ENCODE results near the gene CLDN9. TPM values are rescaled to one million over a fixed set of nuclear protein-coding genes. Genes with fewer than 3 reads are reported as not detected.

CLDN9 gene
- total and polyA plus RNA-seq, 7 donors = 0.12 to 2.2 (median 0.74) TPM

- WGBS, 3 donors = 43 to 77% (median 52%) methylated on average over 6 of the region's 6 CpGs
- DNase-seq (no peak), ATAC-seq (peak in 1 of 4 donors; percentile 1)
- Histone ChIP-seq H3K36me3 (ENCODE audit: insufficient read depth in 1 of 2, low read depth in 1 of 2) (peaks cover 0 to 2% of the 10 kb centered on the region in 2 donors), H3K27me3 (ENCODE audit: insufficient read depth in 3 of 3, low read length in 2 of 3) (no peaks in the 10 kb centered on the region), H3K4me1 (peaks cover 49% of the 10 kb centered on the region), H3K27ac (peak overlapping the region; percentile 33), H3K9me3 (no peaks in the 10 kb centered on the region), H3K4me3 (no peak overlapping the region)
- TF ChIP-seq, protein P1, sequence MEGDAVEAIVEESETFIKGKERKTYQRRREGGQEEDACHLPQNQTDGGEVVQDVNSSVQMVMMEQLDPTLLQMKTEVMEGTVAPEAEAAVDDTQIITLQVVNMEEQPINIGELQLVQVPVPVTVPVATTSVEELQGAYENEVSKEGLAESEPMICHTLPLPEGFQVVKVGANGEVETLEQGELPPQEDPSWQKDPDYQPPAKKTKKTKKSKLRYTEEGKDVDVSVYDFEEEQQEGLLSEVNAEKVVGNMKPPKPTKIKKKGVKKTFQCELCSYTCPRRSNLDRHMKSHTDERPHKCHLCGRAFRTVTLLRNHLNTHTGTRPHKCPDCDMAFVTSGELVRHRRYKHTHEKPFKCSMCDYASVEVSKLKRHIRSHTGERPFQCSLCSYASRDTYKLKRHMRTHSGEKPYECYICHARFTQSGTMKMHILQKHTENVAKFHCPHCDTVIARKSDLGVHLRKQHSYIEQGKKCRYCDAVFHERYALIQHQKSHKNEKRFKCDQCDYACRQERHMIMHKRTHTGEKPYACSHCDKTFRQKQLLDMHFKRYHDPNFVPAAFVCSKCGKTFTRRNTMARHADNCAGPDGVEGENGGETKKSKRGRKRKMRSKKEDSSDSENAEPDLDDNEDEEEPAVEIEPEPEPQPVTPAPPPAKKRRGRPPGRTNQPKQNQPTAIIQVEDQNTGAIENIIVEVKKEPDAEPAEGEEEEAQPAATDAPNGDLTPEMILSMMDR (IDR thresholded peaks at IDR 0.05) = no peak
- intact Hi-C loops (cut with DNase I) = loop anchor here (5.0 kb wide), 1 partner anchor 35 kb away; the partner anchor contains the start of gene ZSCAN10 (in 2 of the 2)
These were observed 49.8 kb downstream of the CLDN9 start for GRCh38 chr16:3062553-3062952.

DNA sequence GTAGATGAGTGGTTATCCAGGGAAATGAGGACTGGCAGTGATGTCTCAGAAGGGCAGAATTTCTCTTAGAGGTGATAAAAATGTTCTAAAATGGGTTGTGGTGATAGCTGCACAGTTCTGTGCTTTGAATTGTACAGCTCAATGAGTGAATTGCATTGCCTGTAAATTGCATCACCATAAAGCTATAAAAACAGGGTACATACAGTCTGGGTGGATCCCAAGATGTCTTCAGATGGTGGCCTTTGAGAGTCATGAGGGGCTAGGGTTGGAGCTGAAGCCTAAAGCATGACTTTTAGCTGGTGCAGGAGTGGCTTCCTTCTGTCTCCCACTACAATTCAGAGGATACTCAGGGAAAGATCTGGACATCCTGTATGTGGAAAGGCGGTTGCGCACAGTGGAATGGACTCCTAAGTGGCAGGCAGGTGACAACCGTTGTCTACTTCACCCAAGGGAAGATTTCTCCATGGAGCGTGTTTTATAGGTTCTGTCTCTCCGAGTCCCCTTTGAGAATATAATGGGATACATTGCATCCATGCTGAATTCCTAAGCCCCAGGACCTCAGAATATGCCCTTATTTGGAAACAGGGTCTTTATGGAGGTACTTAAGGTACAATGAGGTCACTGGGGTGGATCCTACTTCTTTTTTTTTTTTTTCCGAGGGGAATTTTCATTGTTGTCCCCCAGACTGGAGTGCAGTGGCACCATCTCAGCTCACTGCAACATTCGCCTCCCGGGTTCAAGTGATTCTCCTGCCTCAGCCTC lies 51.1 kb downstream of the CLDN9 start:
- 90 to 98% (median 94%) methylated on average over 8 of the region's 8 CpGs for WGBS, 3 donors
- no peaks in the 10 kb centered on the region for H3K27me3 ChIP-seq (ENCODE audit: insufficient read depth in 3 of 3, low read length in 2 of 3)
- intact Hi-C loops (cut with DNase I) = loop anchor here (5.0 kb wide), 1 partner anchor 33 kb away; the partner anchor contains the start of gene ZSCAN10 (in 2 of the 2)
- TF ChIP-seq, protein P1 (IDR thresholded peaks at IDR 0.05) = no peak
- no peak overlapping the region for H3K4me3 ChIP-seq
- ATAC-seq (no peak), DNase-seq (no peak)
- H3K27ac ChIP-seq = peak overlapping the region; percentile 78
- peaks cover 0 to 13% of the 10 kb centered on the region in 2 donors for H3K36me3 ChIP-seq (ENCODE audit: insufficient read depth in 1 of 2, low read depth in 1 of 2)
- H3K9me3 ChIP-seq = no peaks in the 10 kb centered on the region
- H3K4me1 ChIP-seq = peaks cover 48% of the 10 kb centered on the region

Other genes starting within 250 kb of the CLDN9 start
- 100 to 1,000 TPM; 226 to 317 (median 296) TPM for gene ELOB, start 235.6 kb upstream of the CLDN9 start, total RNA-seq
- gene ELOB, start 235.6 kb upstream of the CLDN9 start, polyA plus RNA-seq = 100 to 1,000 TPM; 344 to 660 (median 388) TPM
- not detected for gene PRSS33, start 225.4 kb upstream of the CLDN9 start, total RNA-seq
- not detected for gene PRSS33, start 225.4 kb upstream of the CLDN9 start, polyA plus RNA-seq
- gene PRSS41, start 214.5 kb upstream of the CLDN9 start, total RNA-seq = not detected
- not detected for gene PRSS41, start 214.5 kb upstream of the CLDN9 start, polyA plus RNA-seq
- not detected for gene PRSS21, start 195.7 kb upstream of the CLDN9 start, total RNA-seq
- under 1 TPM; 0.05 to 0.20 (median 0.10) TPM for gene PRSS21, start 195.7 kb upstream of the CLDN9 start, polyA plus RNA-seq
- not detected for gene ZG16B, start 182.6 kb upstream of the CLDN9 start, total RNA-seq
- under 1 TPM in 1 of 3 donors, not detected in 2; 0.62 TPM for gene ZG16B, start 182.6 kb upstream of the CLDN9 start, polyA plus RNA-seq
- under 1 TPM in 1 of 4 donors, not detected in 3; 0.20 TPM for gene PRSS22, start 154.8 kb upstream of the CLDN9 start, total RNA-seq
- under 1 TPM in 2 of 3 donors, not detected in 1; 0.07 to 0.13 TPM for gene PRSS22, start 154.8 kb upstream of the CLDN9 start, polyA plus RNA-seq
- 10 to 100 TPM; 14.1 to 15.7 (median 15.4) TPM for gene FLYWCH2, start 129.7 kb upstream of the CLDN9 start, total RNA-seq
- 10 to 100 TPM; 26.5 to 39.4 (median 35.5) TPM for gene FLYWCH2, start 129.7 kb upstream of the CLDN9 start, polyA plus RNA-seq
- gene FLYWCH1, start 101.0 kb upstream of the CLDN9 start, total RNA-seq = 10 to 100 TPM; 33.0 to 55.5 (median 40.3) TPM
- 10 to 100 TPM; 21.2 to 65.2 (median 24.7) TPM for gene FLYWCH1, start 101.0 kb upstream of the CLDN9 start, polyA plus RNA-seq
- gene KREMEN2, start 48.6 kb upstream of the CLDN9 start, total RNA-seq = not detected
- gene KREMEN2, start 48.6 kb upstream of the CLDN9 start, polyA plus RNA-seq = under 1 TPM in 2 of 3 donors, not detected in 1; 0.01 to 0.04 TPM
- gene PAQR4, start 43.6 kb upstream of the CLDN9 start, total RNA-seq = 10 to 100 TPM in 1 of 4 donors, 1 to 10 TPM in 3; 4.6 to 15.9 (median 8.1) TPM
- gene PAQR4, start 43.6 kb upstream of the CLDN9 start, polyA plus RNA-seq = 10 to 100 TPM; 12.3 to 26.1 (median 15.0) TPM
- gene PKMYT1, start 32.5 kb upstream of the CLDN9 start, total RNA-seq = 1 to 10 TPM in 1 of 4 donors, under 1 TPM in 3; 0.27 to 1.2 (median 0.56) TPM
- gene PKMYT1, start 32.5 kb upstream of the CLDN9 start, polyA plus RNA-seq = 1 to 10 TPM in 2 of 3 donors, under 1 TPM in 1; 0.84 to 3.7 (median 2.0) TPM
- not detected for gene CLDN6, start 5.3 kb downstream of the CLDN9 start, total RNA-seq
- gene CLDN6, start 5.3 kb downstream of the CLDN9 start, polyA plus RNA-seq = 1 to 10 TPM in 1 of 3 donors, under 1 TPM in 2; 0.05 to 5.5 (median 0.45) TPM
- 100 to 1,000 TPM; 139 to 181 (median 156) TPM for gene TNFRSF12A, start 7.4 kb downstream of the CLDN9 start, total RNA-seq
- 100 to 1,000 TPM in 2 of 3 donors, 10 to 100 TPM in 1; 69.5 to 889 (median 227) TPM for gene TNFRSF12A, start 7.4 kb downstream of the CLDN9 start, polyA plus RNA-seq
- 100 to 1,000 TPM in 2 of 4 donors, 10 to 100 TPM in 2; 65.1 to 258 (median 129) TPM for gene HCFC1R1, start 11.0 kb downstream of the CLDN9 start, total RNA-seq
- gene HCFC1R1, start 11.0 kb downstream of the CLDN9 start, polyA plus RNA-seq = 100 to 1,000 TPM; 131 to 233 (median 216) TPM
- 10 to 100 TPM; 17.0 to 34.4 (median 25.8) TPM for gene THOC6, start 11.1 kb downstream of the CLDN9 start, total RNA-seq
- gene THOC6, start 11.1 kb downstream of the CLDN9 start, polyA plus RNA-seq = 10 to 100 TPM; 26.9 to 72.2 (median 39.8) TPM
- gene BICDL2, start 24.0 kb downstream of the CLDN9 start, total RNA-seq = not detected
- gene BICDL2, start 24.0 kb downstream of the CLDN9 start, polyA plus RNA-seq = under 1 TPM in 2 of 3 donors, not detected in 1; 0.01 to 0.18 TPM
- 1 to 10 TPM in 3 of 4 donors, under 1 TPM in 1; 0.67 to 2.3 (median 1.2) TPM for gene MMP25, start 33.6 kb downstream of the CLDN9 start, total RNA-seq
- gene MMP25, start 33.6 kb downstream of the CLDN9 start, polyA plus RNA-seq = 1 to 10 TPM in 1 of 3 donors, under 1 TPM in 2; 0.13 to 1.2 (median 0.23) TPM
- 100 to 1,000 TPM in 3 of 4 donors, 10 to 100 TPM in 1; 90.5 to 192 (median 123) TPM for gene IL32, start 52.7 kb downstream of the CLDN9 start, total RNA-seq
- 100 to 1,000 TPM; 302 to 749 (median 618) TPM for gene IL32, start 52.7 kb downstream of the CLDN9 start, polyA plus RNA-seq
- under 1 TPM in 1 of 4 donors, not detected in 3; 0.16 TPM for gene ZSCAN10, start 86.4 kb downstream of the CLDN9 start, total RNA-seq
- gene ZSCAN10, start 86.4 kb downstream of the CLDN9 start, polyA plus RNA-seq = under 1 TPM in 1 of 3 donors, not detected in 2; 0.07 TPM
- 1 to 10 TPM; 1.8 to 4.1 (median 1.9) TPM for gene ZNF205, start 99.7 kb downstream of the CLDN9 start, total RNA-seq
- gene ZNF205, start 99.7 kb downstream of the CLDN9 start, polyA plus RNA-seq = 1 to 10 TPM; 1.9 to 5.4 (median 4.6) TPM
- gene ZNF213, start 122.1 kb downstream of the CLDN9 start, total RNA-seq = 10 to 100 TPM in 1 of 4 donors, 1 to 10 TPM in 3; 8.1 to 11.6 (median 9.2) TPM
- 10 to 100 TPM in 2 of 3 donors, 1 to 10 TPM in 1; 7.9 to 19.1 (median 18.9) TPM for gene ZNF213, start 122.1 kb downstream of the CLDN9 start, polyA plus RNA-seq
- not detected for gene OR1F1, start 175.3 kb downstream of the CLDN9 start, total RNA-seq
- gene OR1F1, start 175.3 kb downstream of the CLDN9 start, polyA plus RNA-seq = not detected
- 1 to 10 TPM; 2.8 to 4.0 (median 3.4) TPM for gene ZNF200, start 222.2 kb downstream of the CLDN9 start, total RNA-seq
- gene ZNF200, start 222.2 kb downstream of the CLDN9 start, polyA plus RNA-seq = 1 to 10 TPM; 1.3 to 5.8 (median 2.6) TPM
- gene MEFV, start 243.7 kb downstream of the CLDN9 start, total RNA-seq = under 1 TPM; 0.24 to 0.81 (median 0.69) TPM
- under 1 TPM; 0.07 to 0.09 (median 0.08) TPM for gene MEFV, start 243.7 kb downstream of the CLDN9 start, polyA plus RNA-seq

Data from psoas muscle (tissue), 8 donors.